Stimulated activated effector memory CD8-positive, alpha-beta T cell treated with anti-CD3 and anti-CD28 coated beads, Interleukin-12 subunit alpha, Interleukin-12 subunit beta, amount 100 ng/mL, for 72 hours (primary cell): ENCODE measurements around the gene C1QTNF5.

Experiments used
- ATAC-seq: fragments of 150-1000 bp; cut with Tn5 transposase; 2 replicates; pipeline ENCODE4 v1.10.0; 2021
- DNase-seq, 2 donors: peaks; one replicate each; pipeline ENCODE4 v3.0.0; 2021 to 2022; ENCODE audit warnings: low spot score in 2 of 2
- H3K27ac Mint-ChIP-seq: one replicate; pipeline ENCODE4 v1.8.0; 2022; ENCODE audit warnings: mild to moderate bottlenecking, mixed read lengths
- H3K36me3 Mint-ChIP-seq: one replicate; pipeline ENCODE4 v1.8.0; 2022; ENCODE audit warnings: mild to moderate bottlenecking, mixed read lengths
- H3K4me1 Mint-ChIP-seq: one replicate; pipeline ENCODE4 v1.8.0; 2022; ENCODE audit warnings: mixed read lengths
- H3K4me3 Mint-ChIP-seq: one replicate; pipeline ENCODE4 v1.8.0; 2022; ENCODE audit warnings: mild to moderate bottlenecking, mixed read lengths
- H3K9me3 Mint-ChIP-seq: one replicate; pipeline ENCODE4 v1.8.0; 2022; ENCODE audit warnings: mixed read lengths

C1QTNF5 gene

DNA sequence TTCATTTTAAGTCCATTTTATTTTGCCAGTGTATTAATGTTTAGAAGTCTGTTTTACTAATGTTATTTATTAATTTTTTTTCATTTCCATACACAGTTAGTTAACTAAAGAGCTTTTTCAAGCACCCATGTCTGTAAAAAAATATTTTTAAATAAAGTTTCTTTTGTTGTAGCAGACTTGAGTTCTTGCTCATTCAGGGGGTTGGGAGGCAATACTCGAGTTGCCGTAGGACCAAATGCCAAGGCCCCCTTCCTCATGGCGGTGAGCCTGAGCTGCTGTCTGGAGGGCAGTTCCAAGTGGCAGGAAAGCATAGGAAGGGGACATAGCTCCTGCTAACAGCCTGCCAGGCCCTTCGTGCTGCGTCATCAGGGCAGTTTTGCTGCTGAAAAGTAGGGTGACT lies 32.7 kb downstream of the C1QTNF5 start:
- Mint-ChIP-seq H3K9me3 (no peaks in the 10 kb centered on the region), H3K4me3 (no peak overlapping the region), H3K27ac (no peak overlapping the region), H3K36me3 (peaks cover 46% of the 10 kb centered on the region), H3K4me1 (peaks cover 18% of the 10 kb centered on the region)
- no peak for DNase-seq
- ATAC-seq = no peak

GRCh38 chr11:119307219-119307618 lies 33.5 kb downstream of the C1QTNF5 start:
- no peaks in the 10 kb centered on the region for H3K9me3 Mint-ChIP-seq
- ATAC-seq (no peak), DNase-seq (no peak)
- peaks cover 49% of the 10 kb centered on the region for H3K36me3 Mint-ChIP-seq
- H3K4me3 Mint-ChIP-seq = no peak overlapping the region
- peaks cover 18% of the 10 kb centered on the region for H3K4me1 Mint-ChIP-seq
- H3K27ac Mint-ChIP-seq = no peak overlapping the region

DNA sequence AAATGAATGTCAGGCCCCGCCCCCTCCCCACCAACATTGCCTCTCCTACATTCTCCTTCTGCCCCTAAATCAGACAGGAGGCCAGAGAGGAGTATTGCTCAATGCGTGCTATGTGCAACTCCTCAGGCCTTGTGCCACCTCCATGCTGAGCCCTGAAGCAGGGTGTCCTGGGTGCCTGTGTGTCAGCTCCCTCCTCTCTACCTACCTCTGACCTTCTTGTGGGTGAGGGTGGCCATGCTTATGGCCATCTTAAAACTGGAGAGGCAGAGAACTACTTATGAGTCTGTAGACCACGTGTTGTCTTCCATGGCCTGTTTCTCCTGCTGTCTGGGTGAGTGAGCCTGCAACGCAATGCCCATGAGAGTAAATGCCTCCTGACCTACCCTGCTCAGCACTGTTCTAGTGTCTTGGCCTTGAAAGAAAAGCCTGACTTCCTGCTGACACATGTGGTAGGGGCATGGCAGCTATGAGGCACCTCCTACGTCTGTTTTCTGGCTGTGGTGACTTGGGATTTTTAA lies 34.3 kb downstream of the C1QTNF5 start:
- Mint-ChIP-seq H3K27ac (peak overlapping the region; percentile 51), H3K36me3 (peaks cover 56% of the 10 kb centered on the region), H3K4me1 (peaks cover 18% of the 10 kb centered on the region), H3K9me3 (no peaks in the 10 kb centered on the region), H3K4me3 (no peak overlapping the region)
- ATAC-seq (peak; percentile 85), DNase-seq (no peak)

DNA sequence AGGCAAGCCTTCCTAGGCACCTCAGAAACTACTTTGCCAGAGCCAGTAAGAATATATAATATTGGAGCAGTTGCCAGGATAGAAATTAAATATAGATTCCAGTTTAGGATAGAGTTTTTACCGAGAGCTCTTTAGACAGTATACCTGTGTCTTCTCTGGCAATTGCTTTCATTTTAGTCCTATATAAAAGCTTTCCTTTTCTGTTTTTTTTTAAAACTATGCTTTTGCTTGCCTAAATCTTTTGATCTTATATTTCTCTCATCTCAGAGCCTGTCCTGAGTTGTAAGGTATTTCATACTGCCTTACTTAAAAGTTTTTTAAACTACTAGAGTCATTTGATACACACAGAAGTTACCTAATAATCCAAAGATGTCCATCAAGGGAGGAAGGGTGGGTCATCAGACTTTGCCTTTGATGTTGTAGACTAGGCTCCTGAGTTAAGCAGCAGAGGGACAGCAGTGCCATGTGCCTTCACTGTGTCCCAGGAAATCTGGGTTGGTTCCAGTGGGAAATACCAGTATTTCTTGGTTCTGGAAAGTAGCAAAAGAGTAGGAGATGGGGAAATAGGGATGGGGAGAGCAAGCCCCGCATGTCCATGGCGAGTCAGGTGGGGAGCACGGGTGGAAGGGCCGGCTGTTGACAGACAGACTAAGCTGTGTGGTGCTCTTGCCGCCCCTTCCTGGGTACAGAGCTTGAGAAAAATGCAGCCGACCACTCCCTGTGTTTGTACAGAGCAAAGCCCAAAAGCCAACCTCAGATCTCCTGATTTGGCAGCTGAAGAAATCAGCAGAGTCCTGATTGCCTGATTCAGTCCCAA lies 34.9 kb downstream of the C1QTNF5 start:
- DNase-seq = no peak
- H3K4me3 Mint-ChIP-seq = no peak overlapping the region
- H3K4me1 Mint-ChIP-seq = peaks cover 18% of the 10 kb centered on the region
- ATAC-seq = no peak
- peaks cover 58% of the 10 kb centered on the region for H3K36me3 Mint-ChIP-seq
- H3K9me3 Mint-ChIP-seq = no peaks in the 10 kb centered on the region
- peak overlapping the region; percentile 56 for H3K27ac Mint-ChIP-seq

- DNase-seq = no peak
- H3K4me1 Mint-ChIP-seq = peaks cover 18% of the 10 kb centered on the region
- no peak overlapping the region for H3K27ac Mint-ChIP-seq
- no peak overlapping the region for H3K4me3 Mint-ChIP-seq
- H3K36me3 Mint-ChIP-seq = peaks cover 73% of the 10 kb centered on the region
- H3K9me3 Mint-ChIP-seq = no peaks in the 10 kb centered on the region
- no peak for ATAC-seq
Measured at GRCh38 chr11:119303227-119303718, 37.4 kb downstream of the C1QTNF5 start.

- H3K36me3 Mint-ChIP-seq = peaks cover 92% of the 10 kb centered on the region
- no peaks in the 10 kb centered on the region for H3K9me3 Mint-ChIP-seq
- H3K4me3 Mint-ChIP-seq = no peak overlapping the region
- H3K4me1 Mint-ChIP-seq = peaks cover 5% of the 10 kb centered on the region
- no peak for ATAC-seq
- no peak overlapping the region for H3K27ac Mint-ChIP-seq
- no peak for DNase-seq
Measured at GRCh38 chr11:119300198-119300964, 40.3 kb downstream of the C1QTNF5 start.

- no peak for ATAC-seq
- H3K36me3 Mint-ChIP-seq = peaks cover 95% of the 10 kb centered on the region
- no peak for DNase-seq
- no peaks in the 10 kb centered on the region for H3K9me3 Mint-ChIP-seq
- no peak overlapping the region for H3K27ac Mint-ChIP-seq
- H3K4me3 Mint-ChIP-seq = no peak overlapping the region
- H3K4me1 Mint-ChIP-seq = no peaks in the 10 kb centered on the region
Measured at GRCh38 chr11:119299416-119299815, 41.3 kb downstream of the C1QTNF5 start.

- no peak overlapping the region for H3K4me3 Mint-ChIP-seq
- ATAC-seq = no peak
- DNase-seq = no peak
- H3K27ac Mint-ChIP-seq = no peak overlapping the region
- no peaks in the 10 kb centered on the region for H3K4me1 Mint-ChIP-seq
- no peaks in the 10 kb centered on the region for H3K9me3 Mint-ChIP-seq
- peaks cover 95% of the 10 kb centered on the region for H3K36me3 Mint-ChIP-seq
Measured at GRCh38 chr11:119298726-119299125, 42.0 kb downstream of the C1QTNF5 start.

DNA sequence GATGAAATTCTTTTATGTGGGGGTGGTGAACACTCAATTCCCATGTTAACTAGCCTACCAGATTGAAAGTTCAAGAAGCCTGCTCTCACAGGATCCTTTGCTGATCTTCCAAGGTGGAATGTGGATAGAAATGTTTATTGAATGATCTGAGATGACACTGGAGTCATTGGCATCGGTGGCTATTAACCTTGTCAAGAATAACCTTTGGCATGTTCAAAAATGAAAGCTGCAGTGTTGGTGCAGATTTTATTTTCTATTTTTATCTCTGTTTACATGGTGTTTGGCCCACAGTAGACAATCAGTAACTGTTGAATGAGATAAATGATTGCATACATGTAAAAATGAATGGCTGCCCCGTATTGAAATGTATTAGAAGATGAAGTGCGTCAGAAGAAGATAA lies 42.7 kb downstream of the C1QTNF5 start:
- peaks cover 95% of the 10 kb centered on the region for H3K36me3 Mint-ChIP-seq
- no peak for ATAC-seq
- H3K4me3 Mint-ChIP-seq = no peak overlapping the region
- H3K9me3 Mint-ChIP-seq = no peaks in the 10 kb centered on the region
- no peak overlapping the region for H3K27ac Mint-ChIP-seq
- H3K4me1 Mint-ChIP-seq = no peaks in the 10 kb centered on the region
- no peak for DNase-seq

DNA sequence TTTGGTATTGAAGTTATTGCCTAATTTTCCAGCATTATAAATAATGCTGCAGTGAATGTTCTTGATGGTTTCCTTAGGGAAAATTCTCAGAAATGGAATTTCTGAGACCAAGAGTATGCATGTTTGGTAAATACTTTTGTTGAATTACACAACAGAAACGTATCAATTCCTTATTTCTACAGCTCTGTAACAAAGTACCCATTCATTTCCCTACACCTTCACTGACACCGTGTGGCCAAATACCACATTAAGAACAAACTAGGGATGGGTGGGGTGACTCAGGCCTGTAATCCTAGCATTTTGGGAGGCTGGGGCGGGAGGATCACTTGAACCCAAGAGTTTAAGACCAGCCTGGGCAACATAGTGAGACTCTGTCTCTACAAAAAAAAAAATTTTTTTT lies 45.5 kb downstream of the C1QTNF5 start:
- no peaks in the 10 kb centered on the region for H3K9me3 Mint-ChIP-seq
- DNase-seq = no peak
- peaks cover 92% of the 10 kb centered on the region for H3K36me3 Mint-ChIP-seq
- no peak for ATAC-seq
- no peak overlapping the region for H3K27ac Mint-ChIP-seq
- no peak overlapping the region for H3K4me3 Mint-ChIP-seq
- H3K4me1 Mint-ChIP-seq = no peaks in the 10 kb centered on the region

GRCh38 chr11:119293461-119293860 lies 47.2 kb downstream of the C1QTNF5 start:
- ATAC-seq = no peak
- Mint-ChIP-seq H3K4me1 (no peaks in the 10 kb centered on the region), H3K4me3 (no peak overlapping the region), H3K27ac (no peak overlapping the region), H3K9me3 (no peaks in the 10 kb centered on the region), H3K36me3 (peaks cover 86% of the 10 kb centered on the region)
- DNase-seq = no peak

DNA sequence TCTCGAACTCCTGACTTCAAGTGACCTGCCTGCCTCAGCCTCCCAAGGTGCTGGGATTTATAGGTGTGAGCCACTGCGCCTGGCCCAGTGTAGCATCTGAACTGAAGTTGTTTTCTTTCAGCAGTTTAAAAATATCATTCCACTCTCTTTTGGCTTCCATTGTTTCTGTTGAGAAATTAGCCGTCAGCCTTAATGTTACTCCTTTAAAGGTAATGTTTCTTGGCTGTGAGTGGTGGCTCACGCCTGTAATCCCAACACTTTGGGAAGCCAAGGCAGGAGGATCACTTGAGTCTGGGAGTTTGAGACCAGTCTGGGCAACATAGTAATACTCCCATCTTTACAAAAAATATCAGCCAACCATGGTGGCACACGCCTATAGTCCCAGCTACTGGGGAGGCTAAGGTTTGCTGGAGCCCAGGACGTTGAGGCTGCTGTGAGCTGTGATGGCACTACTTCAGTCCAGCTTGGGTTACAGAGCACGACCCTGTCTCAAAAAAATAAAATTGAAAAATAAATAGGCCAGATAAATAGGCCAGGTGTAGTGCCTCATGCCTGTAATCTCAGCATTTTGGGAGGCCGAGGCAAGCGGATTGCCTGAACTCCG lies 49.7 kb downstream of the C1QTNF5 start:
- H3K27ac Mint-ChIP-seq = no peak overlapping the region
- no peaks in the 10 kb centered on the region for H3K9me3 Mint-ChIP-seq
- no peak overlapping the region for H3K4me3 Mint-ChIP-seq
- H3K36me3 Mint-ChIP-seq = peaks cover 83% of the 10 kb centered on the region
- ATAC-seq (no peak), DNase-seq (no peak)
- no peaks in the 10 kb centered on the region for H3K4me1 Mint-ChIP-seq
